Spinal cord (tissue), 10 donors: ENCODE measurements around the gene RAP2C. TPM values are rescaled to one million over a fixed set of nuclear protein-coding genes. Genes with fewer than 3 reads are reported as not detected.
"Not testable (repeated sequence)": the region's sequence is repeated elsewhere in the genome, so short reads cannot be mapped to it uniquely, and the experiment has no call there.

Source experiments
- DNase-seq, 6 donors: peaks; one replicate each; pipeline versions ENCODE4 v3.0.0 to v3.0.0-alpha.2; 2013 to 2015; ENCODE audit warnings: low spot score in 6 of 6, low read depth in 4 of 6
- H3K27ac ChIP-seq: one replicate; pipeline ENCODE4 v1.5.1; 2013; ENCODE audit warnings: low read depth, low read length, control low read depth
- H3K27me3 ChIP-seq: one replicate; pipeline ENCODE4 v1.6.1; 2013; ENCODE audit warnings: low read length; ENCODE audit not compliant: control insufficient read depth, insufficient read depth
- H3K36me3 ChIP-seq: one replicate; pipeline ENCODE4 v1.6.1; 2013; ENCODE audit warnings: low read length; ENCODE audit not compliant: control insufficient read depth, insufficient read depth
- H3K4me1 ChIP-seq: one replicate; pipeline ENCODE4 v1.6.1; 2013; ENCODE audit warnings: low read length; ENCODE audit not compliant: control insufficient read depth, insufficient read depth
- H3K4me3 ChIP-seq: one replicate; pipeline ENCODE4 v1.5.1; 2013; ENCODE audit warnings: low read depth, low read length, control low read depth
- H3K9me3 ChIP-seq: one replicate; pipeline ENCODE4 v1.6.1; 2013; ENCODE audit warnings: low read length; ENCODE audit not compliant: control insufficient read depth, insufficient read depth
- WGBS: methylation state at CpG from one replicate; pipeline ENCODE4 v1.1.5; 2013; ENCODE audit warnings: missing lambda C conversion rate; ENCODE audit not compliant: insufficient coverage; 5-methylcytosine and 5-hydroxymethylcytosine counted together
- polyA plus RNA-seq, 2 donors: library from polyadenylated mRNA; unstranded; fragments of 120-200 nt; gene quantifications; one replicate each; pipeline ENCODE4 v1.2.1, GENCODE V29; 2013; ENCODE audit not compliant: insufficient read length in 2 of 2
- total RNA-seq, 2 donors: library from RNA; depleted of rRNA in 1 of 2; stranded (reverse); fragments of 120-200 nt in 1 of 2; fragments of >200 nt in 1 of 2; gene quantifications; one replicate each; pipeline versions ENCODE4 v1.2.3 to v1.2.4, GENCODE V29; 2013 to 2014
- donor health status: healthy.

RAP2C gene
- total and polyA plus RNA-seq, 4 donors = 23.7 to 30.7 (median 24.5) TPM

DNA sequence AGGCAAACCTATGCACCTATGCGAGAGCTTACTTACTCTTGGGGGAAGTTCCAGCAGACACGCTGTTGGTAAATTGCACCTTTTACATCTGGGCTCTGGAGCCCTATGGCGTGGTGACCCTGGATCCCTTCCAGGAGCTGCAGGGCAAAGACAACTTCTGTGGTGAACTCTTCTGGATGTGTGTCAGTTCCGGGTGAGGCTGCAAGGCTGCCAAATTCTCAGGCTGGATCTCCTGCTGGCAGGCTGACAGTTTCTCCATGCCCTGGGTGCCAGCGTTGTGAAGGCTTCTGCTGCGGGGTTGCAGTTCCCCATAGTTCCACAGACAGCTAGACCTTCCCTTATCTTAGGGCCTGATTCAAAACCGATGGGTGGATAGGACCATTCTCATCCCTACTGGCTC is 37.9 kb downstream of the RAP2C start:
- 64% methylated on average over 6 of the region's 7 CpGs for WGBS
- Histone ChIP-seq H3K36me3 (no peaks in the 10 kb centered on the region), H3K9me3 (no peaks in the 10 kb centered on the region), H3K27me3 (peaks cover 4% of the 10 kb centered on the region), H3K4me1 (no peaks in the 10 kb centered on the region), H3K4me3 (no peak overlapping the region), H3K27ac (no peak overlapping the region)
- no peak for DNase-seq

DNA sequence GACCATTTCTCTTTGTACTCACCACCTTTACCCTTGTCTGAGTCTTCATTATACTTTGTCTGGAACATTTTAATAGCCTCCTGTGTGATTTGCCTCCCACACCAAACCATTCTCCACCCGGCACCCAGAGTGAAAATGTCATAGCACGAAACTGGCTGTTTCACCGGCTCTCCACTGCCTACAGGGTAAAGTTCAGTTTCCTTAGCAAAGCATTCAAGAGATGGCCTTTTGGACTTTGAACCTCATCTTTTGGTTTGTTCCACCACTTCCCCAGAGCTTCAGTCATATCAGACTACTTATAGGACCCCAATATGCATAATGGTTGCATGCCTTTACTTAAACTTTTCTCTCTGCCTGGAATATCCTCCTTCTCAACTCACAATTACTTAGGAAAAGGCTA is 38.3 kb downstream of the RAP2C start:
- Histone ChIP-seq H3K9me3 (no peaks in the 10 kb centered on the region), H3K27me3 (peaks cover 4% of the 10 kb centered on the region), H3K36me3 (no peaks in the 10 kb centered on the region), H3K4me3 (no peak overlapping the region), H3K27ac (no peak overlapping the region), H3K4me1 (no peaks in the 10 kb centered on the region)
- DNase-seq = no peak
- 100% methylated on average over 2 of the region's 3 CpGs for WGBS

DNA sequence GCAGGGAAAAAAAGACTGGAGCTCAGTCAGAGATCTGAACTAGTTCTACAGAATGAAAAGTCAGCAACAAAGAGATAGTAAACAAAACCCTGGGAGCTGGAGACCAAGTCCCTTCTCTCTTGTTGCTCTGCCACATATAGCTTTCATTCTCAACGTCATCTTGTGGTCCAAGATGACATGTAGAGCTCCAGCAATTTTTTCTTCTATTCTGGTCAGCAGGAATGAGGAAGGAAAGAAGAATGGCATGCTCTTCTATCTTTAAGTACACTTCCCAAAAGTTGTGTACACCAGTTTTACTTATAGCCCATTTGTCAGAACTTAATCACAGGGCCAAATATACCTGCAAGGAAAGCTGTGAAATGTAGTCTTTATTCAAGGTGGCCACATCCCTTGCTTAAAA is 45.6 kb downstream of the RAP2C start:
- DNase-seq = no peak
- no peak overlapping the region for H3K4me3 ChIP-seq
- H3K27me3 ChIP-seq = peaks cover 5% of the 10 kb centered on the region
- H3K4me1 ChIP-seq = no peaks in the 10 kb centered on the region
- no peak overlapping the region for H3K27ac ChIP-seq
- no peaks in the 10 kb centered on the region for H3K36me3 ChIP-seq
- WGBS = no CpG with 5 or more reads among the region's 1 CpG
- no peaks in the 10 kb centered on the region for H3K9me3 ChIP-seq

DNA sequence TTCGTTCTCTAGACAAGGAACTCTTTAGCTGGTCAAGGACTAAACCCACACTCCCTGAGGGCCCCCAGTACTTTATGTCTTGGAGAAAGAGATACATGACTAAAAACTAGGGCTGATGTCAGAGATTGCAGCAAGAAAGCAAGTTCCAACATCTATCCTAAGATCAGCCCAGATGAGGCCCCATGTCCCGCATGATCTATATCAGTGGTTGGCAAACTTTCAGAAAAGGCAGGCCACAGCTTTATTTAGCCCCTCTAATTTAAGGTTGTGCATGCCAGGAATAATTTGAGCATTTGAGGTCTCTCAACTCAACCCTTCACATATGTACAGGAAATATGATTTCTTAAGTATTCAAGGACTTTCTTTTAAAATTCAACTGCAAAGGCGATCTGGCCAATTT is 47.4 kb downstream of the RAP2C start:
- Histone ChIP-seq H3K27me3 (peaks cover 5% of the 10 kb centered on the region), H3K4me1 (no peaks in the 10 kb centered on the region)

DNA sequence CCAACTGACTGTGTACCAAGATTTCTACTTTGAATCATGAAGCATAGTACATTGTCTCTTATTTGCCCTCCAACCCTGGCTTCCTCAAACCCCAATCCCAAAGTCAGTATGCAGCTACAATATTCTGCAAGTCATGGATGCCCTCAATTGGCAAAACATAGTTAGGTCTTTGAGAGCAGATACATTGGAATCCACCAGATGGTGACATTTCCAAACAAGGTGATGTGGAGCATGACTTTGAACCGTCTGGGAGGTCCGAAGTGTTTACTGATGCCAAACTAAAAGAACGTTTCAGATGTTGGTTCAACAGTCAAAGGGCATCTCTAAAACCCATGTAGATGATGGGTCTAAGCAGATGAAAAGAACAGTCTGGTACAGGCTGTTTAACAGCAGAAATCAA is 47.8 kb downstream of the RAP2C start:
- Histone ChIP-seq H3K4me3 (no peak overlapping the region), H3K36me3 (no peaks in the 10 kb centered on the region), H3K27ac (no peak overlapping the region), H3K27me3 (peaks cover 5% of the 10 kb centered on the region), H3K4me1 (no peaks in the 10 kb centered on the region), H3K9me3 (no peaks in the 10 kb centered on the region)
- DNase-seq = no peak
- 50% methylated on average over 1 of the region's 3 CpGs for WGBS

More for the DNA sequence above, 47.4 kb downstream of the RAP2C start:
- Histone ChIP-seq H3K9me3 (no peaks in the 10 kb centered on the region), H3K4me3 (no peak overlapping the region), H3K36me3 (no peaks in the 10 kb centered on the region), H3K27ac (no peak overlapping the region)
- 70% methylated on average over 1 of the region's 3 CpGs for WGBS
- no peak for DNase-seq

DNA sequence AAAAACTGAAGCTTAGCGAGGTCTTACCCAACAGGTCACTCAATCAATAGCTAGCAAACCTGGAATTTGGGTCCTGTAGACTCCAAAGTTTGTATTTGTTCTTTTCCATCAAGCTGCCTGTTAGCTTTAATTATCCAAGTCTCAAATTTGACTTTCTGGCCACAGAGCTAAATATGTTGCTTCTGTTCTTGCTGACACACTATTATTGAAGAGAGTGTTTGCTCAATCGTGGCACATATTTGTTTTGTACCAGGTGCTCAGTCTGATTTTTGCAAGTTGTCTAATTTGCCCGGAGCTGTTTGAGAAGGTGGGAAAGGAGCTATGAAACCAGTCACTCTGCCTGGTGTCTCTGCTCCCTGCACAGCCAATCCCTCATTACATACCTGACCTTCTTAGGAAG is 49.7 kb downstream of the RAP2C start:
- no CpG with 5 or more reads among the region's 3 CpGs for WGBS
- Histone ChIP-seq H3K4me1 (no peaks in the 10 kb centered on the region), H3K36me3 (no peaks in the 10 kb centered on the region), H3K4me3 (no peak overlapping the region), H3K27ac (no peak overlapping the region), H3K9me3 (no peaks in the 10 kb centered on the region), H3K27me3 (peaks cover 2% of the 10 kb centered on the region)
- no peak for DNase-seq

DNA sequence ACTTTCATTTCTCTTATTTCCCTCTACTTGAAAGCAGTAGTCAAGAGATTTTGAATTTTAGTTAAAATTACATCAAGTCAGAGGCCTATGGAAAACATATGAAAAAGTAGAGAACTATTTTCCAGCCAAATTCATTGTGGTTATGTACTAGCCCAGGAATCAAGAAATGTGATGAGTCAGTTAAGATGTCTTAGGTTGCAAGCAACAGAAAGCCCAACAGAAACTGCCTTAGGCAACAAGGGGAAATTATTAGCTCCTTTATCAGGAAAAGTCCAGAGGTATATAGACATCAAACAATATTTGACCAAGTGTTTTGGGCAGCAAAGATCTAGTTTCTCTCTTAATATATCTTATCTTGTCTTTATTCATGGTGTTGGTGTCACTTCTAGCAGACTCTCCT is 53.6 kb downstream of the RAP2C start:
- H3K27ac ChIP-seq = no peak overlapping the region
- DNase-seq = no peak
- H3K27me3 ChIP-seq = no peaks in the 10 kb centered on the region
- H3K36me3 ChIP-seq = no peaks in the 10 kb centered on the region
- H3K4me1 ChIP-seq = no peaks in the 10 kb centered on the region
- H3K4me3 ChIP-seq = no peak overlapping the region
- H3K9me3 ChIP-seq = no peaks in the 10 kb centered on the region

DNA sequence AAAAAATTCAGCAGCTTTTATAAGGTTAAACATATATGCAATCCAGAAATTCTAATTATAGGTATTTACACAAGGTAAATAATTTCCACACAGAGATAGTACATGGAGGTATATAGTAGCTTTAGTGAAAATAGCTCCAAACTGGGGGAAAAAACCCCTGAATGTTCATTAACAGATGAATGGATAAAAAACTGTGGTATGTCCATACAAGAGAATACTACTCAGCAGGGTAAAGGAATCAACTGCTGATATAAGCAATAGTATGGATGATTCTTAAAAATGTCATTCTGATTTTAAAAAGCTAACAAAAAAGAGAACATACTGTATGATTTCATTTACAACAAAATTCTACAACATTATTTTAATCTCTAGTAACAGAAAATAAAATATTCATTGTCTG is 54.2 kb downstream of the RAP2C start:
- no peak for DNase-seq
- H3K4me1 ChIP-seq = no peaks in the 10 kb centered on the region
- no peaks in the 10 kb centered on the region for H3K9me3 ChIP-seq
- H3K27ac ChIP-seq = no peak overlapping the region
- no peak overlapping the region for H3K4me3 ChIP-seq
- no peaks in the 10 kb centered on the region for H3K36me3 ChIP-seq
- no peaks in the 10 kb centered on the region for H3K27me3 ChIP-seq

DNA sequence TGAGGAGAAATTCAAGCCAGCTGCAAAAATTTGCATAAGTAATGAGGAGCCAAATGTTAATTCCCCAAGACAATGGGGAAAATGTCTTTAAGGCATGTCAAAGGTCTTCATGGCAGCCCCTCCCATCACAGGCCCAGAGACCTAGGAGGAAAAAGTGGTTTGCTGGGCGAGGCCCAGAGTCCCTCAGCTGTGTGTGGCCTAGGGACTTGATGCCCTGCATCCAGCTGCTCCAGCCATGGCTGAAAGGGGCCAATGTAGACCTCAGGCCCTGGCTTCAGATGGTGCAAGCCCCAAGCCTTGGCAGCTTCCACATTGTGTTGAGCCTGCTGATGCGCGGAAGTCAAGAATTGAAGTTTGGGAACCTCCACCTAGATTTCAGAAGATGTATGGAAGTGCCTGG is 56.2 kb downstream of the RAP2C start:
- H3K27me3 ChIP-seq, DNase-seq, H3K27ac ChIP-seq, H3K4me1 ChIP-seq, H3K36me3 ChIP-seq, H3K4me3 ChIP-seq, H3K9me3 ChIP-seq: not testable (repeated sequence)
- 81% methylated on average over 3 of the region's 3 CpGs for WGBS

DNA sequence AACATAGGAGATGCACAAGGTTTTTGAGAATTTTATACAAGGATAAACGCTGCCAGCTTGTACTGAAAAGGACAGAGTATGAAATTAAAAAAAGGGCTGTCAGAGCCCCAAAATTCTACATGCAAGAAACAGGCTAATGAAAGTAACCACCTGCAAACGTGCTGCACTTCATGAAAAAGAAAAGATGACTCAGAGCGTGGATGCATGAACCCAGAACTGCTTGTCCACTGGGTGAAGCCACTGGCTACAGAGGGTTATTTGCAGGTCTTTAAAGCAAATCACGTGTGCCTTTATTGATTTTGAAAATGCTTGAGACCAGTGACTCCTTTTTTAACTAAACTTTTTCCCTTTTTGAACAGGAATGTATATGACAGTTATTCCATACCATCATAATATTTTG is 66.1 kb downstream of the RAP2C start:
- H3K27me3 ChIP-seq = peaks cover 3% of the 10 kb centered on the region
- 57% methylated on average over 3 of the region's 4 CpGs for WGBS
- no peaks in the 10 kb centered on the region for H3K9me3 ChIP-seq
- no peak for DNase-seq
- no peak overlapping the region for H3K27ac ChIP-seq
- no peak overlapping the region for H3K4me3 ChIP-seq
- no peaks in the 10 kb centered on the region for H3K4me1 ChIP-seq
- no peaks in the 10 kb centered on the region for H3K36me3 ChIP-seq
